B cell (primary cell): ENCODE data around the gene TENM3. TPM values are rescaled to one million over a fixed set of nuclear protein-coding genes. Genes with fewer than 3 reads are reported as not detected.

Experiments
- ATAC-seq: fragments of 200-7000 bp; cut with Tn5 transposase; one replicate; pipeline ENCODE4 v1.10.0; 2021; ENCODE audit warnings: low read depth, mild to moderate bottlenecking, moderate number of reproducible peaks, moderate library complexity
- CTCF ChIA-PET: fragments of 350-600 bp; sonication (Branson Sonifier 250); formaldehyde crosslinking; loops from one replicate; lab custom pipeline; 2021; ENCODE audit warnings: antibody characterized with exemption, inconsistent platforms; lab: Charles Lee
- POLR2A ChIA-PET: fragments of 350-600 bp; sonication (Branson Sonifier 250); formaldehyde crosslinking; loops from one replicate; lab custom pipeline; 2021; ENCODE audit warnings: antibody characterized with exemption; lab: Charles Lee
- DNase-seq: peaks from one replicate; pipeline ENCODE4 v3.0.0; 2013
- H2AFZ ChIP-seq: 2 replicates; pipeline ENCODE4 v1.6.1; 2012; ENCODE audit warnings: mild to moderate bottlenecking, low read depth, low read length; ENCODE audit not compliant: insufficient read depth, poor library complexity, severe bottlenecking
- H3K27ac ChIP-seq, 2 donors: 1 replicate in 1 of 2; 2 replicates in 1 of 2; pipeline ENCODE4 v1.5.1; 2012 to 2013; ENCODE audit warnings: low read length in 2 of 2, mild to moderate bottlenecking in 2 of 2, moderate library complexity in 1 of 2
- H3K27me3 ChIP-seq, 4 experiments: fragments of 200-600 bp in 1 of 4; sonication (generic) in 1 of 4; replicated peaks in 1 of 4; 1 replicate in 2 of 4; 2 replicates in 2 of 4; pipeline versions ENCODE4 v1.6.1 to v1.7.0; 2013 to 2016; ENCODE audit warnings: low read length in 3 of 4, mild to moderate bottlenecking in 2 of 4, mixed read lengths in 1 of 4, moderate library complexity in 1 of 4; ENCODE audit not compliant: insufficient read depth in 4 of 4, control insufficient read depth in 3 of 4; ENCODE audit errors: control extremely low read depth in 1 of 4
- H3K36me3 ChIP-seq, 2 experiments: replicated peaks in 1 of 2; 1 replicate in 1 of 2; 2 replicates in 1 of 2; pipeline versions ENCODE4 v1.6.1 to v1.7.1; 2013; ENCODE audit warnings: low read length in 1 of 2; ENCODE audit not compliant: insufficient read depth in 2 of 2, control insufficient read depth in 1 of 2; ENCODE audit errors: control extremely low read depth in 1 of 2, extremely low read depth in 1 of 2
- H3K4me1 ChIP-seq, 2 donors: fragments of 200-600 bp in 1 of 2; sonication (generic) in 1 of 2; 1 replicate in 1 of 2; 2 replicates in 1 of 2; pipeline versions ENCODE4 v1.5.1 to v1.6.1; 2013 to 2017; ENCODE audit warnings: low read length in 2 of 2; ENCODE audit not compliant: control insufficient read depth in 2 of 2, insufficient read depth in 2 of 2
- H3K4me2 ChIP-seq: replicated peaks from 2 replicates; pipeline ENCODE3; 2012; ENCODE audit warnings: mild to moderate bottlenecking, low read depth, low read length; ENCODE audit not compliant: poor library complexity, severe bottlenecking
- H3K4me3 ChIP-seq, 5 experiments: fragments of 200-600 bp in 1 of 5; sonication (generic) in 1 of 5; 1 replicate in 3 of 5; 2 replicates in 2 of 5; pipeline versions ENCODE4 v1.5.1 to v1.7.0; 2011 to 2016; ENCODE audit warnings: low read length in 4 of 5, mild to moderate bottlenecking in 4 of 5, low read depth in 2 of 5, control low read depth in 1 of 5, moderate library complexity in 1 of 5; ENCODE audit not compliant: insufficient read depth in 1 of 5; ENCODE audit errors: control extremely low read depth in 1 of 5, extremely low read depth in 1 of 5
- H3K79me2 ChIP-seq: fragments of 200-600 bp; sonication (generic); one replicate; pipeline ENCODE4 v1.6.0; 2016; ENCODE audit warnings: low read length; ENCODE audit not compliant: control insufficient read depth, insufficient read depth
- H3K9ac ChIP-seq: fragments of 200-600 bp; sonication (generic); 2 replicates; pipeline ENCODE4 v1.6.1; 2017; ENCODE audit warnings: mild to moderate bottlenecking, low read length, moderate library complexity
- H3K9me3 ChIP-seq, 3 donors: one replicate each; pipeline versions ENCODE4 v1.6.1 to v1.7.1; 2013; ENCODE audit warnings: low read length in 2 of 3; ENCODE audit not compliant: control insufficient read depth in 2 of 3, insufficient read depth in 1 of 3; ENCODE audit errors: control extremely low read depth in 1 of 3
- H4K20me1 ChIP-seq: 2 replicates; pipeline ENCODE4 v1.6.0; 2012; ENCODE audit warnings: mild to moderate bottlenecking, low read length; ENCODE audit not compliant: insufficient read depth, control insufficient read depth, poor library complexity, severe bottlenecking
- H3K27ac Mint-ChIP-seq: one replicate; pipeline ENCODE4 v1.8.0; 2021; ENCODE audit warnings: mixed read lengths
- H3K27me3 Mint-ChIP-seq: one replicate; pipeline ENCODE4 v1.8.0; 2021; ENCODE audit warnings: mixed read lengths
- H3K4me1 Mint-ChIP-seq: one replicate; pipeline ENCODE4 v1.8.0; 2021; ENCODE audit warnings: mixed read lengths
- H3K4me3 Mint-ChIP-seq: one replicate; pipeline ENCODE4 v1.8.0; 2021; ENCODE audit warnings: mixed read lengths
- H3K9me3 Mint-ChIP-seq: one replicate; pipeline ENCODE4 v1.8.0; 2022; ENCODE audit warnings: mixed read lengths; ENCODE audit not compliant: insufficient read depth
- CTCF ChIP-seq: fragments of 200-600 bp; IDR thresholded peaks from one replicate; pipeline ENCODE4 v1.8.0; 2022; ENCODE audit warnings: antibody characterized with exemption, mild to moderate bottlenecking
- EZH2 ChIP-seq: IDR thresholded peaks from 2 replicates; pipeline ENCODE4 v1.6.1; 2012; ENCODE audit warnings: borderline replicate concordance, low read depth, mild to moderate bottlenecking, moderate library complexity, low read length; ENCODE audit not compliant: insufficient read depth, poor library complexity, severe bottlenecking
- WGBS: methylation state at CpG from one replicate; pipeline ENCODE4 v1.1.5; 2013; ENCODE audit warnings: missing lambda C conversion rate; ENCODE audit not compliant: insufficient coverage; 5-methylcytosine and 5-hydroxymethylcytosine counted together
- intact Hi-C: fragments of 100-400 bp; cut with micrococcal nuclease; formaldehyde crosslinking; loops from one replicate; pipeline ENCODE4 v1.10.0; 2022
- polyA plus RNA-seq: library from polyadenylated mRNA; depleted of rRNA; stranded (reverse); fragments of >200 nt; gene quantifications from 2 replicates; pipeline ENCODE4 v1.2.3, GENCODE V29; 2012
- total RNA-seq, 2 donors: library from RNA; stranded (reverse); fragments of 120-200 nt in 1 of 2; gene quantifications; 1 replicate in 1 of 2; 2 replicates in 1 of 2; pipeline versions ENCODE4 v1.2.3 to v1.2.4, GENCODE V29; 2013 to 2022

The TENM3 gene
- total and polyA plus RNA-seq, 2 donors (not counting 1 experiment from before 2014, with no cell fraction given), result not detected

GRCh38 chr4:182643801-182644682 is 400.8 kb downstream of the TENM3 start:
- no peak overlapping the region for H3K4me2 ChIP-seq
- H3K27me3 Mint-ChIP-seq, result peaks cover 8% of the 10 kb centered on the region
- ChIA-PET POLR2A (no interaction called here), CTCF (no interaction called here)
- H3K27ac Mint-ChIP-seq, result no peak overlapping the region
- H3K27ac ChIP-seq, result no peak overlapping the region
- WGBS, result 65% methylated on average over 3 of the region's 7 CpGs
- no peaks in the 10 kb centered on the region for H4K20me1 ChIP-seq
- peaks cover 0 to 3% (median 0%) of the 10 kb centered on the region in 4 experiments for H3K27me3 ChIP-seq
- DNase-seq (no peak), ATAC-seq (no peak)
- intact Hi-C loops, result no loop called here
- no peaks in the 10 kb centered on the region for H3K4me1 ChIP-seq
- H3K79me2 ChIP-seq, result no peaks in the 10 kb centered on the region
- no peak overlapping the region for H3K4me3 ChIP-seq
- H3K36me3 ChIP-seq, result no peaks in the 10 kb centered on the region
- H3K9me3 ChIP-seq, result no peaks in the 10 kb centered on the region
- no peak for TF ChIP-seq CTCF
- no peak for TF ChIP-seq EZH2
- no peaks in the 10 kb centered on the region for H3K9me3 Mint-ChIP-seq
- H3K4me1 Mint-ChIP-seq, result no peaks in the 10 kb centered on the region
- H3K4me3 Mint-ChIP-seq, result no peak overlapping the region
- no peak overlapping the region for H3K9ac ChIP-seq
- no peak overlapping the region for H2AFZ ChIP-seq

- intact Hi-C loops, result no loop called here
- no peak for ATAC-seq
- ChIA-PET POLR2A (no interaction called here), CTCF (no interaction called here)
- Mint-ChIP-seq H3K9me3 (no peaks in the 10 kb centered on the region), H3K27ac (no peak overlapping the region), H3K27me3 (peaks cover 5% of the 10 kb centered on the region), H3K4me3 (no peak overlapping the region), H3K4me1 (no peaks in the 10 kb centered on the region)
- no CpG with 5 or more reads among the region's 1 CpG for WGBS
- Histone ChIP-seq H3K4me3 (no peak overlapping the region), H2AFZ (no peak overlapping the region), H3K27ac (no peak overlapping the region), H3K4me1 (no peaks in the 10 kb centered on the region), H3K79me2 (no peaks in the 10 kb centered on the region), H3K9ac (no peak overlapping the region), H4K20me1 (no peaks in the 10 kb centered on the region), H3K27me3 (peaks cover 0 to 3% (median 0%) of the 10 kb centered on the region in 4 experiments), H3K36me3 (no peaks in the 10 kb centered on the region), H3K9me3 (no peaks in the 10 kb centered on the region), H3K4me2 (no peak overlapping the region)
- no peak for TF ChIP-seq EZH2
- TF ChIP-seq CTCF, result no peak
- no peak for DNase-seq
Observed at GRCh38 chr4:182644683-182645050, 401.5 kb downstream of the TENM3 start.
